ENCODE data around the gene FBXL16. TPM values are rescaled to one million over a fixed set of nuclear protein-coding genes. Genes with fewer than 3 reads are reported as not detected.

Gene FBXL16
- polyA plus RNA-seq, 1 of the 3 experiments (the other 2 are of a cell fraction): 19.8 TPM

DNA sequence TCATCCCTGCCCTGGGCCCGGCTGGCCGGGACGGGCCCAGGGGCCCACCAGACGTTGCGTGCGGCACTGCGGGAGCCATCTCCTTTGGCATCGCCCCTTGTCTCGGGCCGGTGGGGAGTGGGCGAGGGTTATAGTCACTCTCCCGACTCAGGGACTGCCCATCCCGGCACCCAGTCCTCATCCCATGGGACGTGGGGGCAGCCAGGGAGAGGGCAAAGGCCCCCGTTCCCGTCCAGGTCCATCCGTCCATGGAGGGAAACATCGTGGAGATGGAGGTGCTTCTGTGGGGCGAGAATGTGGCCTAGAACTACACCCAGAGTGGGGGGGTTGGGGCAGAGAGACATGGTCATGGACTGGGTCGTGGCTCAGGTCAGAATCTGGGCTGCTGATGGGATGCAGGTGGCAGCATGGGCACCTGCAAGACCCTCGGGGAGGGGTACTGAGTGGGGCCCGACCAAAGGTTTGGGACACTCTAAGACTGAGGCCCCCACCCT is 58.9 kb downstream of the FBXL16 start:
- POLR2A ChIA-PET: no interaction called here
- H2AFZ ChIP-seq (ENCODE audit: low read depth): no peak overlapping the region
- CTCF ChIA-PET: interaction anchor here (1.3 to 7.8 kb wide), 6 partner anchors 8 to 29 kb away, joined by 3 to 92 read pairs (median 12); partner anchors contain the start of genes RHBDL1 and RHOT2

DNA sequence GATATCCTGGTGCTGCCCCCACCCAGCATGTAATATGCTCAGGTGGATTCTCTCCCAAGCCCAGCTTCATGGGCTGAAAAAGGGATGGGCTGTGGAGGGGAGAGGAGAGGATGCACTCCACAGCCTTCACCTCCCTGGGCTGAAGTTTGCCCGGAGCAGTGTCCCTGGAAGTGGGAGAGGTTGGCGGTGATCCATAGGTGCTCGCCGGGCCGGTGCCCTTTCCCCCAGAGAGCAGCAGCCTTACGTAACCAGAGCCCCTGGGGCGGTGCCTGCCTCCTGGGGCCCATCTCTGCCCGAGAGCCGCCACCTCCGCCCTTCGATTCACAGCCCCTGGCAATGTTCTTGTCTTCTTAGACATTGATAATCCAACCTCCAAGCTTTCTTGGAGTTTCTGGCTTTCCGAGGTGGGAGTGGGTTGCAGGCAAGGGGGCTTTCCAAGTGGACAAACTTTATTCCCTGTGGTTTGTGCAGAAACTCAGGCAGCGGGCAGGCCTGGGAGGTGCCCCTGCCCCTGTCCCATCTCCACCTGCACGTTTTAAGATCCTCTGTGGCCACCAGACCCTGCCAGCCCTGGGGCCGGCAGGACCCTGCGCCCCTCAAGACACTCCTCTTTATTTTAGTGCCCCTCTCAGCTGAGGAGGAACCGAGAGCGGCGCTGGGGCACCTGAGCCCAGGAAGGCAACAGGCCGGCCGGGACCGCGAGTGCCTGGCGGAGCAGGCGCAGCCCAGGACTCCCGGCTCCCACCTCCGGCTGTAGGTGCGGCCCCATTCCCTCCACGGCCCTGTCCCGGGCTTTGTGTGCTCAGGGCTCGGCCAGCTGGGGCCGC is 59.5 kb downstream of the FBXL16 start:
- H3K79me2 ChIP-seq (ENCODE audit: insufficient read depth): peaks cover 30% of the 10 kb centered on the region; the same call in 1 of the 2 replicates
- no peaks in the 10 kb centered on the region for H4K20me1 ChIP-seq (ENCODE audit: insufficient read depth)
- H3F3A ChIP-seq (replicated peaks; ENCODE audit: insufficient read depth): peaks cover 5% of the 10 kb centered on the region
- no peaks in the 10 kb centered on the region for H3K9me2 ChIP-seq
- no peaks in the 10 kb centered on the region for H3K27me3 ChIP-seq (ENCODE audit: insufficient read depth)
- no peaks in the 10 kb centered on the region for H3K36me3 ChIP-seq (replicated peaks in 1 of 2; ENCODE audit: control insufficient read depth in 1 of 2, insufficient read depth in 2 of 2, low read length in 1 of 2)
- H3K4me2 ChIP-seq: no peak overlapping the region
- no peak for DNase-seq
- TF ChIP-seq POLR2AphosphoS5 (IDR thresholded peaks at IDR 0.05; ENCODE audit: low read depth, low read length): no peak
- TF ChIP-seq RFX5 (IDR thresholded peaks at IDR 0.05; ENCODE audit: low read length): no peak
- no peak for TF ChIP-seq ZBTB33 (IDR thresholded peaks at IDR 0.05; ENCODE audit: borderline replicate concordance, low read depth)
- no peak for TF ChIP-seq FOXJ3 (CRISPR knock-in tag; IDR thresholded peaks at IDR 0.05)
- TF ChIP-seq MXI1 (IDR thresholded peaks at IDR 0.05; ENCODE audit: low read depth, low read length): no peak
- no peak for TF ChIP-seq NRF1 (IDR thresholded peaks at IDR 0.05; ENCODE audit: low read depth, low read length)
- H3K4me1 ChIP-seq (ENCODE audit: control insufficient read depth in 1 of 2, insufficient read depth in 2 of 2, low read depth in 1 of 2, low read length in 1 of 2): peaks cover 10 to 41% of the 10 kb centered on the region in 2 experiments; a peak in 2 of 4 replicates
- CTCF ChIA-PET: interaction anchor here (1.3 kb wide), 1 partner anchor 21 kb away, joined by 3 read pairs; no protein-coding TSS in a partner anchor
- H2AFZ ChIP-seq (ENCODE audit: low read depth): no peak overlapping the region
- H3K27ac ChIP-seq (ENCODE audit: low read depth in 2 of 2, low read length in 1 of 2): no peak overlapping the region
- H3K4me3 ChIP-seq (ENCODE audit: low read depth in 2 of 2, low read length in 1 of 2): no peak overlapping the region
- 87% methylated on average over 21 of the region's 32 CpGs for WGBS (ENCODE audit: low lambda C conversion rate)
- no peaks in the 10 kb centered on the region for H3K9me3 ChIP-seq
- H3K9ac ChIP-seq: no peak overlapping the region
- POLR2A ChIA-PET: no interaction called here

More for the DNA sequence above, 58.9 kb downstream of the FBXL16 start:
- H3K9ac ChIP-seq: no peak overlapping the region
- no peaks in the 10 kb centered on the region for H3K36me3 ChIP-seq (replicated peaks in 1 of 2; ENCODE audit: control insufficient read depth in 1 of 2, insufficient read depth in 2 of 2, low read length in 1 of 2)
- no peak overlapping the region; a peak in 1 of 4 replicates for H3K27ac ChIP-seq (ENCODE audit: low read depth in 2 of 2, low read length in 1 of 2)
- no peaks in the 10 kb centered on the region for H3K27me3 ChIP-seq (ENCODE audit: insufficient read depth)
- 92% methylated on average over 10 of the region's 22 CpGs for WGBS (ENCODE audit: low lambda C conversion rate)
- no peak overlapping the region for H3K4me3 ChIP-seq (ENCODE audit: low read depth in 2 of 2, low read length in 1 of 2)
- TF ChIP-seq FOXM1 (IDR thresholded peaks at IDR 0.05; ENCODE audit: low read depth): no peak
- TF ChIP-seq FOXJ3 (CRISPR knock-in tag; IDR thresholded peaks at IDR 0.05): no peak
- no peak for TF ChIP-seq EZH2phosphoT487 (IDR thresholded peaks at IDR 0.05; ENCODE audit: borderline replicate concordance, low read depth)
- peaks cover 10 to 38% of the 10 kb centered on the region in 2 experiments; a peak in 2 of 4 replicates for H3K4me1 ChIP-seq (ENCODE audit: control insufficient read depth in 1 of 2, insufficient read depth in 2 of 2, low read depth in 1 of 2, low read length in 1 of 2)
- H3K79me2 ChIP-seq (ENCODE audit: insufficient read depth): peaks cover 30% of the 10 kb centered on the region; the same call in 1 of the 2 replicates
- H3K9me3 ChIP-seq: no peaks in the 10 kb centered on the region
- H3K9me2 ChIP-seq: no peaks in the 10 kb centered on the region
- peaks cover 5% of the 10 kb centered on the region for H3F3A ChIP-seq (replicated peaks; ENCODE audit: insufficient read depth)
- no peak overlapping the region for H3K4me2 ChIP-seq
- DNase-seq: no peak
- H4K20me1 ChIP-seq (ENCODE audit: insufficient read depth): no peaks in the 10 kb centered on the region
